ENCODE results near the gene KCNS1. TPM values are rescaled to one million over a fixed set of nuclear protein-coding genes. Genes with fewer than 3 reads are reported as not detected.

KCNS1 gene
- total and polyA plus RNA-seq, 7 experiments from 2014 or later, result 0.07 to 0.12 (median 0.08) TPM; not detected in 4

DNA sequence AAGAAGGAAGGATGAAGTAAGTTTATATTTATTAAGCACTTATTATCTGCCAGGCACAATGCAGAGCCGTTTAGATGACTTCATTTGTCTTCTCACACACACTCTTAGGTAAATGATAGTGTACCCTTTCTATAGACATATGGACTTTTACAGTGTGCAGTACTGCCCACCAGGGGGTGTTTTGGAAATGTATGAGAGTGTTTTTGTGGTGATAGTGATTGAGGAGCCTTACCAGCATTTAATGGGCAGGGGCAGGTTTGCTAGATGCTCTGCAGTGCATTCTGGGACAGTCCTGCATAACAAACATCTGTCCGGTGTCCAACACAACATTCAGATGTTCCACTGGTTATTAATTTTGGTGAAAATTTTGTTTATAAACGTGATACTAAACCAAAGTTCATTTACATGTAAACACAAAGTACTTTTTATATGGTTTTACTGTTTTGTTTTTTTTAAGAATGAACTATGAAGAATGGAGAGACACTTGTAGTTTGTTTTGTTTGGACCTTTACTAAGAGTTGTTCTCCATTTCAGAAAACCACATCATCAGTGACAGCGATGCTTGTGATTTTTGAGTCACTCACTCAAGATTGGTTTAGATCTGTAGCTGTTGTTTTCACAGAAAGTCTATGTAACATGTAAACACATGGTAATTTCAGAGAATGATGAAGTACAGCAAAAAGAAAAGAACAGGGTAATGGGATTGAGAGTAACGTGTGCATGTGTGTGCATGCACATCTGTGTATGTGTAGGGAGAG, 19.9 kb downstream of the KCNS1 start:
- Mint-ChIP-seq H3K36me3 (peaks cover 40 to 90% (median 79%) of the 10 kb centered on the region in 5 donors), H3K9me3 (peaks cover 7 to 42% (median 11%) of the 10 kb centered on the region in 11 donors), H3K4me3 (no peak overlapping the region), H3K4me1 (peaks cover 0 to 14% (median 8%) of the 10 kb centered on the region in 7 donors), H3K27me3 (no peaks in the 10 kb centered on the region), H3K27ac (peak overlapping the region in 2 of 9 donors; percentile 19 to 69)
- DNase-seq, result no peak
- intact Hi-C loops (cut with micrococcal nuclease), result no loop called here
- ATAC-seq, result peak; percentile 34
- H3K4me3 ChIP-seq (ENCODE audit: low read length), result no peak overlapping the region
- ChIA-PET POLR2A (no interaction called here), CTCF (interaction anchor here (0.6 kb wide), 2 partner anchors 12 to 177 kb away, joined by 3 read pairs; no protein-coding TSS in a partner anchor)
- H3K4me1 ChIP-seq (ENCODE audit: control insufficient read depth in 2 of 2, insufficient read depth in 2 of 2, low read length in 2 of 2), result no peaks in the 10 kb centered on the region
- H3K27me3 ChIP-seq (ENCODE audit: control insufficient read depth in 2 of 2, insufficient read depth in 2 of 2, low read length in 2 of 2), result no peaks in the 10 kb centered on the region
- no peak overlapping the region for H3K27ac ChIP-seq (ENCODE audit: low read depth, low read length)
- peaks cover 0 to 17% (median 17%) of the 10 kb centered on the region in 3 experiments for H3K9me3 ChIP-seq (ENCODE audit: control insufficient read depth in 2 of 3, low read length in 3 of 3)
- peaks cover 36 to 79% (median 48%) of the 10 kb centered on the region in 3 experiments for H3K36me3 ChIP-seq (ENCODE audit: control insufficient read depth in 2 of 3, insufficient read depth in 3 of 3, low read length in 3 of 3)

DNA sequence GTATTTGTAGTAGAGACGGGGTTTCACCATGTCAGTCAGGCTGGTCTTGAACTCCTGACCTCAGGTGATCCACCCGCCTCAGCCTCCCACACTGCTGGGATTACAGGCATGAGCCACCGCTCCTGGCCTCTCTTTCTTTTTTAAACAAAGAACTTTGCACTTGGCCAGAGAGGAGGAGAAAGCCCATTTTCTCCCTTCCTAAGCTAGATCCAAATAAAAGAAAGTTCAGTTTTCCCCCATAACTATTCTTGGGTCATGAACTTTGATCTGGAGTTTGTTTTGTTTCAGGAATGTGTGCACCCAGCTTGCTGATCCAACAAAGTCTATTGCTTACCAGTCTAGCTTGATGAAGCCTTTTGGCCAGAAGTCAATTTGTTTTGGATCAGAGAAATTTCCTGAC, 23.4 kb downstream of the KCNS1 start:
- ChIA-PET CTCF (interaction anchor here (0.7 to 1.0 kb wide), 3 partner anchors 34 to 300 kb away, joined by 3 to 4 read pairs (median 3); no protein-coding TSS in a partner anchor), POLR2A (interaction anchor here (1.3 kb wide), 1 partner anchor 99 kb away, joined by 3 read pairs; no protein-coding TSS in a partner anchor)
- Histone ChIP-seq H3K27ac (ENCODE audit: low read depth, low read length) (no peak overlapping the region), H3K9me3 (ENCODE audit: control insufficient read depth in 2 of 3, low read length in 3 of 3) (peaks cover 0 to 12% (median 12%) of the 10 kb centered on the region in 3 experiments), H3K4me1 (ENCODE audit: control insufficient read depth in 2 of 2, insufficient read depth in 2 of 2, low read length in 2 of 2) (no peaks in the 10 kb centered on the region), H3K4me3 (ENCODE audit: low read length) (no peak overlapping the region), H3K36me3 (ENCODE audit: control insufficient read depth in 2 of 3, insufficient read depth in 3 of 3, low read length in 3 of 3) (peaks cover 50 to 98% (median 56%) of the 10 kb centered on the region in 3 experiments), H3K27me3 (ENCODE audit: control insufficient read depth in 2 of 2, insufficient read depth in 2 of 2, low read length in 2 of 2) (no peaks in the 10 kb centered on the region)
- intact Hi-C loops (cut with micrococcal nuclease), result loop anchor here in 1 of 2 donors (5.0 kb wide), 1 partner anchor 40 kb away; no protein-coding TSS in a partner anchor
- H3K27me3 Mint-ChIP-seq, result no peaks in the 10 kb centered on the region
- peaks cover 39 to 80% (median 75%) of the 10 kb centered on the region in 5 donors for H3K36me3 Mint-ChIP-seq
- H3K9me3 Mint-ChIP-seq, result peaks cover 5 to 28% (median 7%) of the 10 kb centered on the region in 11 donors
- peaks cover 0 to 16% (median 6%) of the 10 kb centered on the region in 7 donors for H3K4me1 Mint-ChIP-seq
- no peak overlapping the region for H3K4me3 Mint-ChIP-seq
- DNase-seq (no peak), ATAC-seq (no peak)
- no peak overlapping the region for H3K27ac Mint-ChIP-seq

DNA sequence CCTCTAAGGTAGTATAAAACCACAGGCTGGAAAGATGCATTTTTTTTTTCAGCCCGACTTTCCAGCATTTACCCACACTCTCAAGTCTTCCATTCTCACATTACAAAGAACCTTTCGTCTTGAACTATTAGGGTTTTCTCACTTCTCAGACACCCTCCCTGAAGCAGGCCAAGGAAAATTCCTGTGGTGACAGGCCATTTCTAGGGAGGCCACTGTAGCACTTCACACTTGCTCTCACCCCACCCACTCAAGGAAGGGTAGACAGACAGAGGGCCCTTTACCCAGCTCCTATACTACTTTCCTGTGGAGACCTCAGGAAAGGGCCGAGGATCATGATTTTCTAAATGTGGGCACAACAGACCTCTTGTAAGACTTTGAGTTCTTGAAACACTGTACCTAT, 27.7 kb downstream of the KCNS1 start:
- H3K27ac Mint-ChIP-seq, result peak overlapping the region in 6 of 9 donors; percentile 33 to 86 (median 56)
- H3K36me3 Mint-ChIP-seq, result peaks cover 25 to 60% (median 52%) of the 10 kb centered on the region in 5 donors
- ChIA-PET CTCF (interaction anchor here (1.4 kb wide), 1 partner anchor 23 kb away, joined by 5 read pairs; no protein-coding TSS in a partner anchor), POLR2A (no interaction called here)
- no peaks in the 10 kb centered on the region for H3K27me3 ChIP-seq (ENCODE audit: control insufficient read depth in 2 of 2, insufficient read depth in 2 of 2, low read length in 2 of 2)
- peaks cover 8 to 45% (median 32%) of the 10 kb centered on the region in 7 donors for H3K4me1 Mint-ChIP-seq
- no peak overlapping the region for H3K4me3 Mint-ChIP-seq
- intact Hi-C loops (cut with micrococcal nuclease), result no loop called here
- peaks cover 21 to 80% (median 31%) of the 10 kb centered on the region in 3 experiments for H3K36me3 ChIP-seq (ENCODE audit: control insufficient read depth in 2 of 3, insufficient read depth in 3 of 3, low read length in 3 of 3)
- peaks cover 0 to 5% of the 10 kb centered on the region in 2 donors for H3K4me1 ChIP-seq (ENCODE audit: control insufficient read depth in 2 of 2, insufficient read depth in 2 of 2, low read length in 2 of 2)
- H3K9me3 Mint-ChIP-seq, result no peaks in the 10 kb centered on the region
- H3K4me3 ChIP-seq (ENCODE audit: low read length), result no peak overlapping the region
- DNase-seq (no peak), ATAC-seq (no peak)
- no peak overlapping the region for H3K27ac ChIP-seq (ENCODE audit: low read depth, low read length)
- H3K9me3 ChIP-seq (ENCODE audit: control insufficient read depth in 2 of 3, low read length in 3 of 3), result no peaks in the 10 kb centered on the region
- H3K27me3 Mint-ChIP-seq, result no peaks in the 10 kb centered on the region

DNA sequence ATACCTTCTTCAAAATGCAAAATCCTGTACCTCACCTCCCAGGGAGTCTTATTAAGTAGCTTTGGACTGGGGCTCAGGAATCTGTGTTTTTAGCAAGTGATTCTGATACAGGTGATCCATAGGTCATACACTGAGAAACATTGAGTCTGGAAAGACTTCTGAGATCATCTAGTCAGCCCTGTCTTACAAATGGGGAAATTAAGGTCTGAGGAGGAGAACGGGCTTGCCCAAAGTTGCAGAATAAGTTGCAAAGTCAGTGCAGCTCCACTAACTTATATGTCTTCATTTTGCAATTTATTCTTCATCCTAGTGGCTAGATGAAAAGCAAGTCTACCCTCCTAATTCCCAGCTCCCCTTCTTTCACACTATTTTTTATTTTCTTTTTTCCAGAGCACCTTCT, 28.9 kb downstream of the KCNS1 start:
- intact Hi-C loops (cut with micrococcal nuclease), result no loop called here
- ChIA-PET CTCF (interaction anchor here (1.4 kb wide), 1 partner anchor 24 kb away, joined by 5 read pairs; no protein-coding TSS in a partner anchor), POLR2A (interaction anchor here (0.6 kb wide), 1 partner anchor 162 kb away, joined by 3 read pairs; the partner anchor contains the start of gene PABPC1L)
- ATAC-seq (no peak), DNase-seq (no peak)
- Mint-ChIP-seq H3K4me3 (no peak overlapping the region), H3K9me3 (no peaks in the 10 kb centered on the region), H3K27ac (peak overlapping the region in 5 of 9 donors; percentile 40 to 84 (median 72)), H3K4me1 (peaks cover 13 to 54% (median 43%) of the 10 kb centered on the region in 7 donors), H3K27me3 (no peaks in the 10 kb centered on the region), H3K36me3 (peaks cover 29 to 59% (median 48%) of the 10 kb centered on the region in 5 donors)
- Histone ChIP-seq H3K36me3 (ENCODE audit: control insufficient read depth in 2 of 3, insufficient read depth in 3 of 3, low read length in 3 of 3) (peaks cover 30 to 80% (median 34%) of the 10 kb centered on the region in 3 experiments), H3K4me3 (ENCODE audit: low read length) (no peak overlapping the region), H3K4me1 (ENCODE audit: control insufficient read depth in 2 of 2, insufficient read depth in 2 of 2, low read length in 2 of 2) (peaks cover 0 to 11% of the 10 kb centered on the region in 2 donors), H3K9me3 (ENCODE audit: control insufficient read depth in 2 of 3, low read length in 3 of 3) (no peaks in the 10 kb centered on the region), H3K27me3 (ENCODE audit: control insufficient read depth in 2 of 2, insufficient read depth in 2 of 2, low read length in 2 of 2) (no peaks in the 10 kb centered on the region), H3K27ac (ENCODE audit: low read depth, low read length) (no peak overlapping the region)

DNA sequence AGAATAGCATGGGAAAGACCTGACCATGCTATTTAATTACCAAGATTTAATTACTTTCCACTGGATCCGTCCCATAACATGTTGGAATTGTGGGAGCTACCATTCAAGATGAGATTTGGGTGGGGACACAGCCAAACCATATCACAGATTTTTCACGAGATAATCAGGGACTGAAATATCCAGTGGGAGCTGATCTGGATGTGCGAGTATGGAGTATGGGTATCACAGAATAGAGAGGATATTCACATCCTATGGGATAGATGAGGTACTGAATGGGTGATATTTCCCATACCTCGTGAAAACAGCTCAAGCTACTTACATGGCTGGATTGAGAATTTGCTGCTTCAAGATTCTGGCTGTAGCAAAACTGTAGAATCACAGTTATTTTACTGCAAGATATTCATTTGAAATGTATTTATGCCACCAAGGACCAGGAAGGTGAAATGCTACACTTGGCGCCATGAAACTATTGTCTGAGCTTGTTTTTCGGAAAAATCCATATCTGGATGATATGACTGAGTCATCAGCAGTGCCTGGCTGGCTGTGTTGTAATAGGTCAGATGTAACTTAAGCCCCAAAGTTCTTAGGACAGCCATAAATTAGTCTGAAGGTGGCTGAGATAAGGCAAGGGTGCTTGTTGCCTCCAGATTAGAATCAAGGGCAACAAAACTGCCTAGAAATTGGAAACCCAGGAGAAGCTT, 29.8 kb downstream of the KCNS1 start:
- H3K9me3 Mint-ChIP-seq, result no peaks in the 10 kb centered on the region
- Histone ChIP-seq H3K4me1 (ENCODE audit: control insufficient read depth in 2 of 2, insufficient read depth in 2 of 2, low read length in 2 of 2) (peaks cover 0 to 16% of the 10 kb centered on the region in 2 donors), H3K27ac (ENCODE audit: low read depth, low read length) (no peak overlapping the region), H3K4me3 (ENCODE audit: low read length) (no peak overlapping the region), H3K9me3 (ENCODE audit: control insufficient read depth in 2 of 3, low read length in 3 of 3) (no peaks in the 10 kb centered on the region), H3K27me3 (ENCODE audit: control insufficient read depth in 2 of 2, insufficient read depth in 2 of 2, low read length in 2 of 2) (no peaks in the 10 kb centered on the region), H3K36me3 (ENCODE audit: control insufficient read depth in 2 of 3, insufficient read depth in 3 of 3, low read length in 3 of 3) (peaks cover 25 to 79% (median 30%) of the 10 kb centered on the region in 3 experiments)
- no peak overlapping the region for H3K4me3 Mint-ChIP-seq
- intact Hi-C loops (cut with micrococcal nuclease), result no loop called here
- ATAC-seq (no peak), DNase-seq (no peak)
- H3K27me3 Mint-ChIP-seq, result no peaks in the 10 kb centered on the region
- peak overlapping the region in 6 of 9 donors; percentile 33 to 89 (median 64) for H3K27ac Mint-ChIP-seq
- ChIA-PET POLR2A (interaction anchor here (0.6 to 0.7 kb wide), 2 partner anchors 82 to 121 kb away, joined by 3 to 7 read pairs; no protein-coding TSS in a partner anchor), CTCF (no interaction called here)
- peaks cover 16 to 63% (median 52%) of the 10 kb centered on the region in 7 donors for H3K4me1 Mint-ChIP-seq
- peaks cover 25 to 54% (median 44%) of the 10 kb centered on the region in 5 donors for H3K36me3 Mint-ChIP-seq

DNA sequence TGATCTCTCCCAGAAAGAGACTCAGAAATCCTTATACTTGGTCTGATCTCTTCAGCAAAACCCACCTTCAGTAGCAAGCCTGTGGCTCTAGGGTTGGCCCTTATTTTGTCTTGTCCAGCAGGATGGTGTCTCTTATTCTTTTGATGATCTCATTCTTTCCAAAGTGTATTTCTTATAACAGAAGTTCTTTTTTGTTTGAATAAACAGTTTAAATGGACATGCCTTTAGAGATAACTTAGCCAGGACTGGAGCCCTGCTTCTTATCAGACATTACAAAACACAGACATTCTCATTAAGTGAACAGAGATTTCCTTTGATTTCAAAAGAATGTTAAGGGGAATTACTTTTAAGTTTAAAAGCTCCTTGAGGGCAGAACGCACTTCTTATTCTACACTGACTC, 31.7 kb downstream of the KCNS1 start:
- Mint-ChIP-seq H3K9me3 (no peaks in the 10 kb centered on the region), H3K36me3 (peaks cover 17 to 51% (median 38%) of the 10 kb centered on the region in 5 donors), H3K4me1 (peaks cover 31 to 79% (median 69%) of the 10 kb centered on the region in 7 donors), H3K27me3 (no peaks in the 10 kb centered on the region), H3K27ac (peak overlapping the region in 8 of 9 donors; percentile 39 to 89 (median 82)), H3K4me3 (no peak overlapping the region)
- peaks cover 9 to 24% of the 10 kb centered on the region in 2 donors for H3K4me1 ChIP-seq (ENCODE audit: control insufficient read depth in 2 of 2, insufficient read depth in 2 of 2, low read length in 2 of 2)
- ChIA-PET CTCF (interaction anchor here (0.6 to 0.7 kb wide), 2 partner anchors 12 to 555 kb away, joined by 3 read pairs; no protein-coding TSS in a partner anchor), POLR2A (interaction anchor here (0.7 to 1.1 kb wide), 2 partner anchors 20 to 100 kb away, joined by 3 read pairs; no protein-coding TSS in a partner anchor)
- no peak overlapping the region for H3K4me3 ChIP-seq (ENCODE audit: low read length)
- no peaks in the 10 kb centered on the region for H3K27me3 ChIP-seq (ENCODE audit: control insufficient read depth in 2 of 2, insufficient read depth in 2 of 2, low read length in 2 of 2)
- DNase-seq, result no peak
- no peaks in the 10 kb centered on the region for H3K9me3 ChIP-seq (ENCODE audit: control insufficient read depth in 2 of 3, low read length in 3 of 3)
- no peak for ATAC-seq
- H3K36me3 ChIP-seq (ENCODE audit: control insufficient read depth in 2 of 3, insufficient read depth in 3 of 3, low read length in 3 of 3), result peaks cover 15 to 69% (median 18%) of the 10 kb centered on the region in 3 experiments
- H3K27ac ChIP-seq (ENCODE audit: low read depth, low read length), result peak overlapping the region; percentile 12
- intact Hi-C loops (cut with micrococcal nuclease), result no loop called here
